Smooth muscle cell (in vitro differentiated cells): ENCODE data around the gene ABCD4. TPM values are rescaled to one million over a fixed set of nuclear protein-coding genes. Genes with fewer than 3 reads are reported as not detected.

Source experiments
- DNase-seq: peaks from one replicate; lab custom pipeline; 2025; ENCODE audit not compliant: unreplicated experiment; lab: John Stamatoyannopoulos, UW
- H2AFZ ChIP-seq: fragments of 200-600 bp; sonication (generic); 2 replicates; pipeline ENCODE4 v1.6.0; 2016; ENCODE audit warnings: antibody characterized with exemption, low read depth, mild to moderate bottlenecking
- H3F3A ChIP-seq: fragments of 200-600 bp; sonication (generic); 2 replicates; pipeline ENCODE4 v1.6.0; 2017; ENCODE audit warnings: antibody characterized with exemption, low read depth
- H3K27ac ChIP-seq: fragments of 200-600 bp; sonication (generic); 2 replicates; pipeline ENCODE4 v1.5.1; 2016; ENCODE audit warnings: low read depth, mild to moderate bottlenecking
- H3K27me3 ChIP-seq: fragments of 200-600 bp; sonication (generic); 2 replicates; pipeline ENCODE4 v1.6.1; 2016; ENCODE audit warnings: low read depth, mild to moderate bottlenecking
- H3K36me3 ChIP-seq: fragments of 200-600 bp; sonication (generic); 2 replicates; pipeline ENCODE4 v1.5.1; 2016; ENCODE audit warnings: low read depth
- H3K4me1 ChIP-seq: fragments of 200-600 bp; sonication (generic); 2 replicates; pipeline ENCODE4 v1.5.1; 2016; ENCODE audit warnings: low read depth
- H3K4me2 ChIP-seq: fragments of 200-600 bp; sonication (generic); 2 replicates; pipeline ENCODE4 v1.6.0; 2016; ENCODE audit warnings: mild to moderate bottlenecking
- H3K4me3 ChIP-seq: fragments of 200-600 bp; sonication (generic); 2 replicates; pipeline ENCODE4 v1.5.1; 2016; ENCODE audit warnings: mild to moderate bottlenecking
- H3K79me2 ChIP-seq: fragments of 200-600 bp; sonication (generic); 2 replicates; pipeline ENCODE4 v1.6.0; 2016; ENCODE audit warnings: low read depth, mild to moderate bottlenecking
- H3K9ac ChIP-seq: fragments of 200-600 bp; sonication (generic); 2 replicates; pipeline ENCODE4 v1.6.0; 2016; ENCODE audit warnings: low read depth
- H3K9me3 ChIP-seq: fragments of 200-600 bp; sonication (generic); replicated peaks from 2 replicates; pipeline ENCODE4 v1.5.1; 2016; ENCODE audit warnings: low read depth
- H4K20me1 ChIP-seq: fragments of 200-600 bp; sonication (generic); 2 replicates; pipeline ENCODE4 v1.6.0; 2016; ENCODE audit warnings: low read depth
- CTCF ChIP-seq: fragments of 200-600 bp; sonication (generic); IDR thresholded peaks from 2 replicates; pipeline ENCODE4 v1.5.1; 2017; ENCODE audit warnings: borderline replicate concordance, mild to moderate bottlenecking, antibody characterized with exemption; ENCODE audit not compliant: insufficient read depth, poor library complexity, severe bottlenecking
- WGBS: methylation state at CpG from one replicate; pipeline ENCODE4 v1.1.7; 2016; ENCODE audit warnings: low lambda C conversion rate; 5-methylcytosine and 5-hydroxymethylcytosine counted together
- polyA plus RNA-seq: library from polyadenylated mRNA; unstranded; fragments of >200 nt; fragmentation: Nextera tagmentation; extraction: Ambion mirVana; gene quantifications from 2 replicates; pipeline ENCODE4 v1.2.1, GENCODE V29; 2016
- total RNA-seq: library from RNA; depleted of rRNA; stranded (reverse); fragments of >200 nt; gene quantifications from 2 replicates; pipeline ENCODE4 v1.2.3, GENCODE V29; 2014

Gene ABCD4
- total and polyA plus RNA-seq, 2 experiments from 2014 or later: 19.3 to 33.8 TPM

- Histone ChIP-seq H3K9ac (no peak overlapping the region), H3K79me2 (no peaks in the 10 kb centered on the region), H3K27me3 (peaks cover 27% of the 10 kb centered on the region), H2AFZ (no peak overlapping the region), H4K20me1 (no peaks in the 10 kb centered on the region), H3K4me1 (peaks cover 5% of the 10 kb centered on the region), H3K4me3 (no peak overlapping the region), H3K36me3 (no peaks in the 10 kb centered on the region), H3K4me2 (no peak overlapping the region), H3K27ac (no peak overlapping the region), H3K9me3 (no peaks in the 10 kb centered on the region), H3F3A (no peaks in the 10 kb centered on the region)
- 74% methylated on average over 4 of the region's 4 CpGs for WGBS
- TF ChIP-seq CTCF: no peak
- DNase-seq: no peak
Observed at GRCh38 chr14:74261288-74261687, 41.4 kb downstream of the ABCD4 start.

GRCh38 chr14:74260525-74261233 is 42.1 kb downstream of the ABCD4 start:
- Histone ChIP-seq H3K4me2 (no peak overlapping the region), H3F3A (no peaks in the 10 kb centered on the region), H3K27me3 (peaks cover 29% of the 10 kb centered on the region), H2AFZ (no peak overlapping the region), H3K9ac (no peak overlapping the region), H3K4me3 (no peak overlapping the region), H3K27ac (no peak overlapping the region), H3K79me2 (no peaks in the 10 kb centered on the region), H3K9me3 (no peaks in the 10 kb centered on the region), H4K20me1 (no peaks in the 10 kb centered on the region), H3K36me3 (no peaks in the 10 kb centered on the region), H3K4me1 (peaks cover 5% of the 10 kb centered on the region)
- no peak for TF ChIP-seq CTCF
- 94% methylated on average over 26 of the region's 29 CpGs for WGBS
- no peak for DNase-seq

- Histone ChIP-seq H3F3A (no peaks in the 10 kb centered on the region), H3K27me3 (peaks cover 37% of the 10 kb centered on the region), H4K20me1 (no peaks in the 10 kb centered on the region), H2AFZ (no peak overlapping the region), H3K4me3 (no peak overlapping the region), H3K27ac (no peak overlapping the region), H3K4me1 (peaks cover 5% of the 10 kb centered on the region), H3K9me3 (no peaks in the 10 kb centered on the region), H3K79me2 (no peaks in the 10 kb centered on the region), H3K36me3 (no peaks in the 10 kb centered on the region), H3K9ac (no peak overlapping the region), H3K4me2 (no peak overlapping the region)
- 98% methylated on average over 12 of the region's 12 CpGs for WGBS
- no peak for TF ChIP-seq CTCF
- DNase-seq: no peak
Observed at GRCh38 chr14:74259513-74259912, 43.2 kb downstream of the ABCD4 start.

GRCh38 chr14:74258764-74259035 is 44.0 kb downstream of the ABCD4 start:
- H3K9ac ChIP-seq: no peak overlapping the region
- H2AFZ ChIP-seq: no peak overlapping the region
- no peaks in the 10 kb centered on the region for H3K9me3 ChIP-seq
- peaks cover 45% of the 10 kb centered on the region for H3K27me3 ChIP-seq
- H3K27ac ChIP-seq: no peak overlapping the region
- WGBS: 75% methylated on average over 3 of the region's 3 CpGs
- H3K4me3 ChIP-seq: no peak overlapping the region
- TF ChIP-seq CTCF: no peak
- no peaks in the 10 kb centered on the region for H3F3A ChIP-seq
- no peaks in the 10 kb centered on the region for H3K79me2 ChIP-seq
- no peak for DNase-seq
- no peak overlapping the region for H3K4me2 ChIP-seq
- H3K4me1 ChIP-seq: peaks cover 5% of the 10 kb centered on the region
- no peaks in the 10 kb centered on the region for H4K20me1 ChIP-seq
- no peaks in the 10 kb centered on the region for H3K36me3 ChIP-seq
